ENCODE results near the gene ANO6. TPM values are rescaled to one million over a fixed set of nuclear protein-coding genes. Genes with fewer than 3 reads are reported as not detected.

Gene ANO6
- total RNA-seq, 1 experiment from 2014 or later: 46.8 TPM

DNA sequence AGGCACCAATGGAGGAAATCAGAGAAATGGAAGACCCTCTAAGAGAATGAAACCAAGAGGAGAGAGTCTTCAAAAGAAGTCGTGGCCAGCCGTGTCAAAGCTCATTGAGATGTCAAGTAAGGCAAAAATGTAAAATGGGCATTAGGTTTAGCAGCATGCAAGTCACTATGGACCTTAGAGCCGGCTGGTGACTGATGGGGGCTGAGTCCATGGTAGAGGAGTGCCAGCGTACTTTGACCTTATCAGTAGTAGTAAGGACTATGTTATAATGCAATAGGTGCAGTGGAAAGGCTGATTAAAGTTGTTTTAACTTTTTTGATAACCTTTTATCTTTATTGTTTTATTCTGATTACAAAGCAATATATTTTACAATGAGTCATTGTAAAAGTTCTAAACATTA, 66.5 kb downstream of the ANO6 start (continued):
- TF ChIP-seq, protein P1, sequence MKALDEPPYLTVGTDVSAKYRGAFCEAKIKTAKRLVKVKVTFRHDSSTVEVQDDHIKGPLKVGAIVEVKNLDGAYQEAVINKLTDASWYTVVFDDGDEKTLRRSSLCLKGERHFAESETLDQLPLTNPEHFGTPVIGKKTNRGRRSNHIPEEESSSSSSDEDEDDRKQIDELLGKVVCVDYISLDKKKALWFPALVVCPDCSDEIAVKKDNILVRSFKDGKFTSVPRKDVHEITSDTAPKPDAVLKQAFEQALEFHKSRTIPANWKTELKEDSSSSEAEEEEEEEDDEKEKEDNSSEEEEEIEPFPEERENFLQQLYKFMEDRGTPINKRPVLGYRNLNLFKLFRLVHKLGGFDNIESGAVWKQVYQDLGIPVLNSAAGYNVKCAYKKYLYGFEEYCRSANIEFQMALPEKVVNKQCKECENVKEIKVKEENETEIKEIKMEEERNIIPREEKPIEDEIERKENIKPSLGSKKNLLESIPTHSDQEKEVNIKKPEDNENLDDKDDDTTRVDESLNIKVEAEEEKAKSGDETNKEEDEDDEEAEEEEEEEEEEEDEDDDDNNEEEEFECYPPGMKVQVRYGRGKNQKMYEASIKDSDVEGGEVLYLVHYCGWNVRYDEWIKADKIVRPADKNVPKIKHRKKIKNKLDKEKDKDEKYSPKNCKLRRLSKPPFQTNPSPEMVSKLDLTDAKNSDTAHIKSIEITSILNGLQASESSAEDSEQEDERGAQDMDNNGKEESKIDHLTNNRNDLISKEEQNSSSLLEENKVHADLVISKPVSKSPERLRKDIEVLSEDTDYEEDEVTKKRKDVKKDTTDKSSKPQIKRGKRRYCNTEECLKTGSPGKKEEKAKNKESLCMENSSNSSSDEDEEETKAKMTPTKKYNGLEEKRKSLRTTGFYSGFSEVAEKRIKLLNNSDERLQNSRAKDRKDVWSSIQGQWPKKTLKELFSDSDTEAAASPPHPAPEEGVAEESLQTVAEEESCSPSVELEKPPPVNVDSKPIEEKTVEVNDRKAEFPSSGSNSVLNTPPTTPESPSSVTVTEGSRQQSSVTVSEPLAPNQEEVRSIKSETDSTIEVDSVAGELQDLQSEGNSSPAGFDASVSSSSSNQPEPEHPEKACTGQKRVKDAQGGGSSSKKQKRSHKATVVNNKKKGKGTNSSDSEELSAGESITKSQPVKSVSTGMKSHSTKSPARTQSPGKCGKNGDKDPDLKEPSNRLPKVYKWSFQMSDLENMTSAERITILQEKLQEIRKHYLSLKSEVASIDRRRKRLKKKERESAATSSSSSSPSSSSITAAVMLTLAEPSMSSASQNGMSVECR (CRISPR knock-in tag; IDR thresholded peaks at IDR 0.05; ENCODE audit: borderline replicate concordance): no peak
- no peak for TF ChIP-seq JUN (CRISPR knock-in tag; IDR thresholded peaks at IDR 0.05)
- TF ChIP-seq HMGA2 (CRISPR knock-in tag; IDR thresholded peaks at IDR 0.05): no peak
- TF ChIP-seq FOXP4 (CRISPR knock-in tag; IDR thresholded peaks at IDR 0.05): no peak

DNA sequence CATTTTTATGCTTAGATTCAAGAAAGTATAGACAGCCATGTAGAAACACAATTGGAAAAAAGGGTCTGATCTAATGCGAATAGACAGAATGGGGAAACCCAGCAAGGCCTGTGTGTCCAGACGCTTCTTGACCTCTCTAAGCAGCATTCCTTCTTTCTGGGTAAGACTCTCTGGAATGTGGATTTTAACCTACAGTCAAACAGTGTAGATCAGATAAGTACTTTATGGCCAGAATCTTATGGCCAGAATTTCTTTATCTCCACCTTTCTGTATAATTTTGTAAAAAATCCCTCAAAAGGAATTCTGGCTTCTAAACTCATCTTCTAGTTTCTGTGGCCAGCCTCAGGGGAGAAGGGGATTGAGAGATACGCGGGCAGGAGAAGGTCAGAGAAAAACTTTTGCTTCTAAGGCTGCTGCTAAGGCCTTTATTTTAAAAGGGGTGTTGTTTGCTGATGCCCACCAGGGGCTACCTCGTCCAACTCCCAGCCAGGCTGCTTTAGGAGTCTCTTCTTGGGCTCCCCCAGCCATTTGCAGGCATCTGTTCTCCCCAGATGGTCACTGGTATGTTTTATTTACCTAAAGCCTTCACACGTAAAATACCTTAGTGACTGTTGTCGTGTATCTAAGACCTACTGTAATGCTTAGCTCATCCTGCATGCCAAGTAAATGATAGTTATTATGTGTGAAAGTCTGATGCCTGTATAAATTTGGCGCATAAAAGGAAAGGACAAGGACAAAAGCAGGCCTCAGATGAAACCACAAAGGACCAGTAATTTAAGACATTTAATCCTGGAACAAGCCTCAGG, 68.4 kb downstream of the ANO6 start:
- Mint-ChIP-seq H3K4me1 (peaks cover 48% of the 10 kb centered on the region), H3K4me3 (no peak overlapping the region)
- CTCF ChIA-PET: interaction anchor here (1.3 kb wide), 1 partner anchor 16 kb away, joined by 3 read pairs; no protein-coding TSS in a partner anchor

DNA sequence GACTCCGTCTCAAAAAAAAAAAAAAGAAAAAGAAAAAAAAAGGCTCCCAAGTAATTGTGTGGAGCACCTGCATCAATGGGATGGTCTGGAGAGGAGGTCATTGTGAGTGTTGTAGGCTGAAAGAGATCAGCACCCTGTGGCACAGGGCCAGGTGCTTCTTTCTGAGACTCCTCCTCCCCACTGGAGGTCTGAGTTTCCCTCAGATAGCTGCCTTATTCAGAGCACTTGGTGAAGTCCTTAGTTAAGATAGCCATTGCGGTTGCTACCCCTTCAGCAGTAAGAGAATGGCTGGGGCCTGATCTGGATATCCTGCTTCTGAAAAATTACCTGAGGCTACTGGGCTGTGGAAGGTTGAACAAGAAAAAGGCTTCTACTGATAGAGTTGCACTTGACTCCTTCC, 69.8 kb downstream of the ANO6 start:
- Mint-ChIP-seq H3K4me3 (no peak overlapping the region), H3K27ac (peak overlapping the region; percentile 61; the same call in 1 of the 2 replicates), H3K4me1 (peaks cover 57% of the 10 kb centered on the region), H3K9me3 (peaks cover 3% of the 10 kb centered on the region; the same call in 1 of the 2 replicates), H3K27me3 (ENCODE audit: low read depth) (no peaks in the 10 kb centered on the region), H3K36me3 (peaks cover 3% of the 10 kb centered on the region; the same call in 1 of the 2 replicates)
- POLR2A ChIA-PET: no interaction called here
- peak; percentile 55 for ATAC-seq
- CTCF ChIA-PET: no interaction called here
- no peak for DNase-seq (ENCODE audit: low spot score)
- no peak for TF ChIP-seq E2F5 (CRISPR knock-in tag; IDR thresholded peaks at IDR 0.05)
- no peak for TF ChIP-seq ZNF425 (CRISPR knock-in tag; conservative IDR thresholded peaks at IDR 0.05)
- TF ChIP-seq ESRRA (CRISPR knock-in tag; IDR thresholded peaks at IDR 0.05; ENCODE audit: borderline replicate concordance): no peak
- TF ChIP-seq, protein P2, sequence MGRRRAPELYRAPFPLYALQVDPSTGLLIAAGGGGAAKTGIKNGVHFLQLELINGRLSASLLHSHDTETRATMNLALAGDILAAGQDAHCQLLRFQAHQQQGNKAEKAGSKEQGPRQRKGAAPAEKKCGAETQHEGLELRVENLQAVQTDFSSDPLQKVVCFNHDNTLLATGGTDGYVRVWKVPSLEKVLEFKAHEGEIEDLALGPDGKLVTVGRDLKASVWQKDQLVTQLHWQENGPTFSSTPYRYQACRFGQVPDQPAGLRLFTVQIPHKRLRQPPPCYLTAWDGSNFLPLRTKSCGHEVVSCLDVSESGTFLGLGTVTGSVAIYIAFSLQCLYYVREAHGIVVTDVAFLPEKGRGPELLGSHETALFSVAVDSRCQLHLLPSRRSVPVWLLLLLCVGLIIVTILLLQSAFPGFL (CRISPR knock-in tag; IDR thresholded peaks at IDR 0.05; ENCODE audit: borderline replicate concordance): no peak
- TF ChIP-seq RELA (CRISPR knock-in tag; IDR thresholded peaks at IDR 0.05; ENCODE audit: borderline replicate concordance): no peak

More for the DNA sequence above, 68.4 kb downstream of the ANO6 start:
- ATAC-seq: peak; percentile 86
- no peaks in the 10 kb centered on the region for H3K27me3 Mint-ChIP-seq (ENCODE audit: low read depth)
- H3K9me3 Mint-ChIP-seq: peaks cover 3% of the 10 kb centered on the region; the same call in 1 of the 2 replicates
- H3K27ac Mint-ChIP-seq: peak overlapping the region; percentile 76
- peaks cover 10% of the 10 kb centered on the region; the same call in 1 of the 2 replicates for H3K36me3 Mint-ChIP-seq
- peak; percentile 36 for DNase-seq (ENCODE audit: low spot score)
- TF ChIP-seq, protein P3, sequence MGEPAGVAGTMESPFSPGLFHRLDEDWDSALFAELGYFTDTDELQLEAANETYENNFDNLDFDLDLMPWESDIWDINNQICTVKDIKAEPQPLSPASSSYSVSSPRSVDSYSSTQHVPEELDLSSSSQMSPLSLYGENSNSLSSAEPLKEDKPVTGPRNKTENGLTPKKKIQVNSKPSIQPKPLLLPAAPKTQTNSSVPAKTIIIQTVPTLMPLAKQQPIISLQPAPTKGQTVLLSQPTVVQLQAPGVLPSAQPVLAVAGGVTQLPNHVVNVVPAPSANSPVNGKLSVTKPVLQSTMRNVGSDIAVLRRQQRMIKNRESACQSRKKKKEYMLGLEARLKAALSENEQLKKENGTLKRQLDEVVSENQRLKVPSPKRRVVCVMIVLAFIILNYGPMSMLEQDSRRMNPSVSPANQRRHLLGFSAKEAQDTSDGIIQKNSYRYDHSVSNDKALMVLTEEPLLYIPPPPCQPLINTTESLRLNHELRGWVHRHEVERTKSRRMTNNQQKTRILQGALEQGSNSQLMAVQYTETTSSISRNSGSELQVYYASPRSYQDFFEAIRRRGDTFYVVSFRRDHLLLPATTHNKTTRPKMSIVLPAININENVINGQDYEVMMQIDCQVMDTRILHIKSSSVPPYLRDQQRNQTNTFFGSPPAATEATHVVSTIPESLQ (CRISPR knock-in tag; IDR thresholded peaks at IDR 0.05): no peak
- no peak for TF ChIP-seq EMX1 (CRISPR knock-in tag; IDR thresholded peaks at IDR 0.05)
- TF ChIP-seq, protein P4, sequence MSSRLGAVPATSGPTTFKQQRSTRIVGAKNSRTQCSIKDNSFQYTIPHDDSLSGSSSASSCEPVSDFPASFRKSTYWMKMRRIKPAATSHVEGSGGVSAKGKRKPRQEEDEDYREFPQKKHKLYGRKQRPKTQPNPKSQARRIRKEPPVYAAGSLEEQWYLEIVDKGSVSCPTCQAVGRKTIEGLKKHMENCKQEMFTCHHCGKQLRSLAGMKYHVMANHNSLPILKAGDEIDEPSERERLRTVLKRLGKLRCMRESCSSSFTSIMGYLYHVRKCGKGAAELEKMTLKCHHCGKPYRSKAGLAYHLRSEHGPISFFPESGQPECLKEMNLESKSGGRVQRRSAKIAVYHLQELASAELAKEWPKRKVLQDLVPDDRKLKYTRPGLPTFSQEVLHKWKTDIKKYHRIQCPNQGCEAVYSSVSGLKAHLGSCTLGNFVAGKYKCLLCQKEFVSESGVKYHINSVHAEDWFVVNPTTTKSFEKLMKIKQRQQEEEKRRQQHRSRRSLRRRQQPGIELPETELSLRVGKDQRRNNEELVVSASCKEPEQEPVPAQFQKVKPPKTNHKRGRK (CRISPR knock-in tag; IDR thresholded peaks at IDR 0.05; ENCODE audit: borderline replicate concordance): no peak
- POLR2A ChIA-PET: no interaction called here

All from WTC11 (cell line).